ENCODE data around the gene GNB1.

The GNB1 gene

DNA sequence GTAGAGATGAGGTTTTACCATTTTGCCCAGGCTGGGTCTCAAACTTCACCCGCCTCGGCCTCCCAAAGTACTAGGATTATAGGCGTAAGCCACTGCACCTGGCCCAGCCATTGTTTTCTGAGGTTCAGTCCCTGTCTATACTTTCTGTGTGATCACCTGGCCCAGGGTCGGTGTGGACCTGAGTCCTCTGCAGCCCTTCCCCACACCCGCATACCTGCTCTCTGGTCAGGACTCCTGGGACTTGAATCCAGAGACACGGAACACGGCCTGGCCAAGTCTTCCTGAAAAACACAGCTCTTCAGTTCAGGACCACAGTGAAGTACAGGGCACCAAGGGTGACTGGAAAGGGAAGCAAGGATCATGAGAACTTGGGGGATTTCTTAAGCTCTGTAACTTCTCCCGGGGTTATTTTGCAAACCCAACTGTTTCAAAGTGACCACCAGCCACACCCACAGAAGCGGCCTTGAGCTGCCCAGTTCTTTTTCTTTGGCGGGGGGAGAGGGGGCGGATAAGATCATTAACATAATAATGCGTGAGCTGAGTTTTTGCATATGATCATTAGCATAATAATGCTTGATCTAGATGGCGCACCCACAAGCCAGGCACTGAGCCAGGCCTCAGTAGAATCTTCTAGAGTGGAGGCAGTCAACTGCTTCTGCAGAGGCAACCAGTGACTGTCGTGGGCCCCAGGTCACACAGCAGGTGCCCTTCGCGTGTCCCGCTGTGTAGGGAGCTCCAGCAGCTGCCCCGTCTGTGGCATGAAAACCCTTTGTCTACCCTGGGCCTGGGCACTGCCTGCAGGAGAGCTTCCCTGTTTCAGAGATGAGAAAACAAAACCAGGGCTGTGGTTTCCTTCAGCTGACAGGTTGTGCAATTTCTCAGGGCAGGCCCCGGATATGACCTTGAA lies 110.9 kb downstream of the GNB1 start:
- peak in 1 of 2 donors; percentile 45 for DNase-seq

DNA sequence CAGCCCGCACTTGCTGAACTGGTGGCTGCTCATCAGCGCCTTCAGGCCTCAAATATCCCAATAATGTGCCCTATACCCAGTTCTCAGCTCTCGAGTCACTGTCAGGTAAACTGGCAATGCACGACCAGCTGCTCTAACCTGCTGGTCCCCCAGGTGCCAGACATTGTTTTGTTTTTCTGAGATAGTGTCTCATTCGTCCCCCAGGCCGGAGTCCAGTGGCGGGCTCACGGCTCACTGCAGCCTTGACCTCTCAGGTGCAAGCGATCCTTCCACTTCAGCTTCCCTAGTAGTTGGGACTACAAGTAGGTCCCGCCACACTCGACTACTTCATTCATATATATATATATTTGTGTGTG lies 111.6 kb downstream of the GNB1 start:
- DNase-seq = no peak

DNA sequence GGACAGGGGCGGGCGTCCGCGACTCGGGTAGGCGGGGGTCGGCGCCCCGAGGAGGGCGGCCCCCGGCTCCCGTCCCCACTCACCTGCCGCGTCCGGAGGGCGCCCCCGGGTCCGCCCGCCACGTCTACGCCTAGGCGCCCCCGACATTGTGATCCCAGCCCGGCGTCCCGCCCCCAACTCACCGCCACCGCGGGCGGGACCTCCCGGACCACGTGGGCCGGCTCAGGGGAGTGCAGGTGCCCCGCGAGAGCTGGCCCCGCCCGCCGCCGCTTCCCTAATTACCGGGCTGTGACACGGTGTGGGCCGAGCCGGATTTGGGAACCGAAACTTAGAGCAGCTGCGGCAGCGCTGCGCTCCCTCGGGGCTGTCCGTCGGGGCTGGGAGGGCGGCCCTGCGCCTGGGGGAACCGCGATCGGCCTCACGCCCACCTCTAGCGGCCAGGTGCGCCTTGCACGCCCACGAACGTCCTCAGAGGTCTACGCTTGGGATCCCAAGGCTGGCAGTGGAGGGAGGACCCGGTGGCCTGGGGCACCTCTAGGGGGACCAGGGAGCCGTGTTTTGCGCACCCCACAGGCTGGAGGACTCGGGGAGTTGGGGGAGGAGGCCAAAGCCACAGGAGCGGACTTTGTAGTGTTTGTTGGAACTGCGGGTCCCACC lies 112.1 kb downstream of the GNB1 start:
- DNase-seq = peak in 1 of 2 donors; percentile 50

DNA sequence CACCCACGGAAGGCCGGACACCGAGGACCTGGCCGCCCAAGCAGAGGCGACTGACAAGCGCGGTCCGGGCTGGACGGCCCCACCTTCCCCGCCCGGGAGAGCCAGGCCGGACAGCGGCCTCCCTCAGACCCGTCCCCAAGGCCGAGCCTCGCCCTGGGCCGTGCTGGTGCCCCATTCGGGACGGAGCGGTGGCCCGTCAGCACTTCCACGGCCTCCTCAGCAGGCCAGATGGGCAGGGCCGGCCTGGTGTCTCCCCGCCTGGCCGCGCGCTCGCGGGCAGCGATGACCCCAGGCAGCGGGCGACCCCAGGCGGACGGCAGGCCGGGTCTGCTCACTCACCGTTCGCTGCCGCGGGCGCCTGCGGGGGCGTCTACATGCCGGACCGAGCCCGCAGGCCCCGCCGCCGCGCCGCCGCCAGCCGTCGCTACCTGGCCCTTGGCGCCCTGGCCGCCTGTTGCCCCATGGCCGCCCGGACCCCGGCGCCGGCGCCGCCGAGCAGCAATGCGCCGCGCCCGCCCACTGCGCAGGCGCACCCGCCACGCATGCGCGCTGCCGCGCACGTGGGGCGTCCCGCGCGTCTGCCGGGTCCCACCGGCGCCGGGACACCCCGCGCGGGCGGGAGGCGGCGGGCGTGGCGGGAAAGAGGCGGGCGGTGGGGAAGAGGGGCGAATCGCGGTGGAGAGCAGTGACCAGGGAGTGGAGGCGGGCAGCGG lies 112.8 kb downstream of the GNB1 start, which contains the start of gene NADK:
Gene NADK, minus strand, starts transcription at position 521 of the 713 bp plus-strand sequence. CDS start 13,064 bp downstream, outside the sequence.
- DNase-seq = peak in 1 of 2 donors; percentile 63

DNA sequence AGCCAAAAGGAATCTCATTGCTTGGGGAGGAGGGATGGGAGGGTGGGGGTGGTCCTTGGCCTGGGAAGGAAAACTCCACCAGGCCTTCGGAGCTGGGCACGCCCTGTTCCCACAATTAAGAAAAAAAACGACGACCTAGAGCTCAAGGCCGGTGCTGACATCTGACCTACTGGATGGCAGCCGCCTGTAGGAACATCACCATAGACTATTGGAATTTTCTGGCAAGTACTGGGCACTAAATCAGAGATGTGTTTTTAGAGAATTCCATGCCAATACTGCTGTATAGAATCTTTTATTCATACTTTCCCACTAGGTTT lies 113.3 kb downstream of the GNB1 start:
- no peak for DNase-seq

DNA sequence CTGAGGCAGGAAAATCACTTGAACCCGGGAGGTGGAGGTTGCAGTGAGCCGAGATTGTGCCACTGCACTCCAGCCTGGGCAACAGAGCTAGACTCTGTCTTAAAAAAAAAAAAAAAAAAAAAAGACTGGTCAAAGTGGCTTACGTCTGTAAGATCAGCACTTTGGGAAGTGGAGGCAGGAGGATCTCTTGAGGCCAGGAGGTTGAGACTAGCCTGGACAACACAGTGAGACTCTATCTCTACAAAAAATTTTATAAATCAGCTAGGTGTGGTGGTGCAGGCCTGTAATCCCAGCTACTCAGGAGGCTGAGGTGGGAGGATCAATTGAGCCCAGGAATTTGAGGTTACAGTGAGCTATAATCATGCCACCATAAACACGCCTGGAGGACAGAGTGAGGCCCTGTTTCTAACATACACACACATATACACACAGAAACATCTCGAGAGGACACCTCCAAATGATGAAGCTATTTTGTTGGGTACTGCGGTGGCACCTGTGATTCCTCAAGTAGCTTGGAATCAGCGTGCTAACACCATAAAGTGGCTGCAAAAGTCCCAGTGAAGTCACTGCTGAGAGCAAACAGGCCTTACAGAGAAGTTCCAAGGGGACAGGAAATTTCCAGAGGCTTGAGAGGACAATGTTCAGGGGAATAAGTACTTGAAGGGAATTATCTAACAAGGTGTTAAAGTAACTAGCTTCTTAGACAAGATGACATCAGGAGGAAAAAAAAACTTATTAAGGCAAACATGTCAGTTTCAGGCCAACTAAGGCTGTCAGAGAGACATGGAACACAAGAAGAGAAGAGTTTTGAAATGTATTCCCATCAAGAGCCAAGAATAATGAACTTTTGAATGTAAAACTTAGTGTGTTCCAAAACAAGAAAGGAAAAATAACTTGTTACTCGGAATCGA lies 114.0 kb downstream of the GNB1 start:
- no peak for DNase-seq

DNA sequence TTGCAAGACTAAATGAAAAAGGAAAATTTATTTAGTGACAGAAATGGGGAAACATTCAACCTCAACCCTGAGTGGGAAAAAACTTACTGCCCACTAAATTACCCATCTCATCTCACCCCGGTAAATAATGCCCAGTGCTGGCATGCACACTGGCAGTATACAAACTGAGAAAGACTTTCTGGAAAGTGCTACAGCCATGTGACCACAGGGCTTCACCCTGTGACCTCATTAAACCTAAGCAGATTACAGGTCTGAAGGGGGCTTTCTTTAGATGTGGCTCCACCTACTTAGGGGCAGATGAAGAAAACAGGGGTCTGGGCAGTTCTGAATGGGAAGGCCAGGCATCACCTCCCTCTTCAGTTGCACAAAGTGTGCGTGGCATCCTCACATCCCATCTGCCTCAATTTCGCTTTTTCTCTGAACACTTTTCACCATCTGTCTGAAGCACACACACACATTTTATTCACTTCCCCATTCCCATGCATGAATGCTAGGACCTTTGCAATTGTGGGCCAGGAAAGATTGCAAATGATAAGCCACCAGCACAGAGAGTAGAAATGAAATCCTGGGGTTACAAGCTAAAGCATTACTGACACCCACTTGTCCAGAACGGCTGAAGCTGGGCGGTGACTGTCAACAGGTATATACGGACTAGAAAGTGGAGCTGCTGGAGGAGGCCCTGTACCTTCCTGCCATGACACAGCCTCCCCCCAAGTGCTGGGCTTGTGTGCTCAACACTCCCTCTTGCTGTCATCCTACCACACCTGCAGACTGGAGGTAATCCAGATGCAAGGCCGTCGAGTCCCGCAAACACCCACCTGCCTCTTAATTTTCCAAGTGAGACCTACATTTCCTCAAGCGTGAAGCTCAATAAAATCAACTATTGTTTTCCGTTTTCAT lies 115.3 kb downstream of the GNB1 start:
- no peak for DNase-seq

DNA sequence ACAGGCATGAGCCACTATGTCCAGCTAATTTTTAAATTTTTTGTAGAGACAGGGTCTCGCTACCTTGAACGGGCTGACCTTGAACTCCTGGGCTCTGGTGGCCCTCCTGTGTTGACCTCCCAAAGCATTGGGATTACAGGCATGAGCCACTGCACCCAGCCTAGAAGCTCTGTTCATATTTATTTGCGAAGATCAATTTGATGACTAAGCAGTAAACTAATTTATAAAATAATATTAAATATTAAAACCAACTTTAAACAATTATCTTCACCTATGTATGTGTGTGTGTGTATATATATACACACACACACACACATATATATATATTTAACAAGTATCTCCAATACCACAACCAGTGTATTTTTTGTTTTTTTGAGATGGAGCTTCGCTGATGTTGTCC lies 117.0 kb downstream of the GNB1 start:
- DNase-seq = no peak

DNA sequence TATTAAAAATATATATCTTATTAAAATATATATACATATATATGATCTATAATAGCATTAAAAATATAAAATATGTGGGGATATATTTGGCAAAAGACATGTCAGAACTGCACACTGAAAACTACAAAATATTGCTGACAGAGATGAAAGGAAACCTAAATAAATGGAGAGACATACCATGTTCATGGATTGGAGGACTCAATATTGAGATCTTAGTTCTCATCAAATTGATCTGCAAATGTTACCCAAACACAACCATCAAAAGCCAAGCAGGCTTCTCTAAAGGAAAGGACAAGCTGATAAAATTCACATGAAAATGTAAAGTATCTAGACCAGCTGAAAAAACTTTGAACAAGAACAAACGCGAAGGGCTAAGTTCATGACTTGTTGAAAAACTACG lies 119.8 kb downstream of the GNB1 start:
- DNase-seq = no peak

DNA sequence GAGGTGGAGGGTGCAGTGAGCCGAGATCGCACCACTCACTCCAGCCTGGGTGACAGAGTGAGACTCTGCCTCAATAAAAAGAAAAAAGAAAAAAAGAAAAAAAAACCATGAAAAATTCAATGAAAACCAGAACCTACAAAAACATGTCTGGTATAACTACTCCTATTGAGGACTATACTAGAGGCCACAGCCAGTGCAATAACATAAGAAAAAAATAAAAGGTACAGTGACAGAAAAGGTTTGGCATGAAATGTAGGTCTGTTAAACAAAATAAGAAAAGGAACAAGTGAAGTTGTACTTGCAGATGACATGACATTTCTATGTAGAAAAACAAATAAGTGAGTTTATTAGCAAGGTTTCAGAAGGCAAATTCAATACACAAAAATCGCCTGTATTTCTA lies 120.8 kb downstream of the GNB1 start:
- no peak for DNase-seq

DNA sequence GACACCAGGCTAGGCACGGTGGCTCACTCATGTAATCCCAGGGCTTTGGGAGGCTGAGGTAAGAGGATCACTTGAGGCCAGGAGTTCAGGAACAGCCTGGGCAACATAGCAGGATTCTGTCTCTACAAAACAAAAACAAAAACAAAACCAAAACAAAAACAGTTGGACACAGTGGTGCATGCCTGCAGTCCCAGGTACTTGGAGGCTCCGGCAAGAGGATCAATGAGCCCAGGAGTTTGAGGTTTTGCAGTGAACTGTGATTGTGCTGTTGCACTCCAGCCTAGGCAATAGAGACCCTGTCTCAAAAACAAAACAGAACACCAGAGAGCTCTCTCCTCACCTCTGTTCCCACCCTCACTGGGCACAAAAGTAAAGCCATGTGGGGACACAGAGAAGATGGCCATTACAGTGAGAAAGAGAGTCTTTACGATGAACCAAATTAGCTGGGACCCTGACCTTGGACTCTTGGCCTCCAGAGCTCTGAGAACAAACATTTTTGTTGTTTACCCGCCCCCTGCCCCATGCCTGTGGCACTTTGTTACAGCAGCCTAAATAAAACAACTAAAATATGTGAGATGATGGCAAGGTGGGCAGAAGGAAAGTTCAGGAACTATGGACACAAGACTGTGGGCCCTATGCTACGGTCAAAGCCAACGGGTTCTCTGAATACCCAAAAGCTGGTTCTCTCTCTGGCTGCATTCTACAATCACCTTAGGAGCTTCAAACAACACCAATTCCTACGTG lies 122.5 kb downstream of the GNB1 start:
- DNase-seq = no peak

DNA sequence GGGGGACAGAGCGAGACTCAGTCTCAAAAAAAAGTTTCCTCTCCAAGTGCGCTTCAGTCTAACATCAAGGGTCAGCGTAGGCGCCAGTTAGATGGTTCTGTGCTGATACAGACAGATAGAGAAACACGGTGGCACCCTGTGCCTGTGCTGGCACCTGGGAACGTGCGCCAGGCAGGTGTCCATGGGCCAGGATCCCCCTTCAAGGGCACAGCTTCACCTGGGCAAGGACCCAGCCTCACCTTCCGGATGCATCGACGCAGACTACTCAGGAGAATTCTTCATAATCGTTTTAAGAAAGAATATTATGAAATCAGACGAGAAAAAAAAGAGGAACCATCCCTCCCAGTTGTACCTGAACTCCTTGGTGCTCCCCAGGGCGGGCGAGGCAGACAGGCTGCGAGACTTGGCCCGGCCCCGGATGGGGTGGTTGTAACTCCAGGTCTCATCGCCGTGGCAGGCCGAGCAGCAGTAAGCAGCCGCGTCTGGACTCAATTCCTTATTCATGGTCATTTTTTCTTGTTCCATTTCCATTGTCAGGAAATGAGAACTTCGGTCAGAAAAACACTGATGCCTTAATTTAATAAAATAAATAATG lies 125.9 kb downstream of the GNB1 start:
- no peak for DNase-seq

DNA sequence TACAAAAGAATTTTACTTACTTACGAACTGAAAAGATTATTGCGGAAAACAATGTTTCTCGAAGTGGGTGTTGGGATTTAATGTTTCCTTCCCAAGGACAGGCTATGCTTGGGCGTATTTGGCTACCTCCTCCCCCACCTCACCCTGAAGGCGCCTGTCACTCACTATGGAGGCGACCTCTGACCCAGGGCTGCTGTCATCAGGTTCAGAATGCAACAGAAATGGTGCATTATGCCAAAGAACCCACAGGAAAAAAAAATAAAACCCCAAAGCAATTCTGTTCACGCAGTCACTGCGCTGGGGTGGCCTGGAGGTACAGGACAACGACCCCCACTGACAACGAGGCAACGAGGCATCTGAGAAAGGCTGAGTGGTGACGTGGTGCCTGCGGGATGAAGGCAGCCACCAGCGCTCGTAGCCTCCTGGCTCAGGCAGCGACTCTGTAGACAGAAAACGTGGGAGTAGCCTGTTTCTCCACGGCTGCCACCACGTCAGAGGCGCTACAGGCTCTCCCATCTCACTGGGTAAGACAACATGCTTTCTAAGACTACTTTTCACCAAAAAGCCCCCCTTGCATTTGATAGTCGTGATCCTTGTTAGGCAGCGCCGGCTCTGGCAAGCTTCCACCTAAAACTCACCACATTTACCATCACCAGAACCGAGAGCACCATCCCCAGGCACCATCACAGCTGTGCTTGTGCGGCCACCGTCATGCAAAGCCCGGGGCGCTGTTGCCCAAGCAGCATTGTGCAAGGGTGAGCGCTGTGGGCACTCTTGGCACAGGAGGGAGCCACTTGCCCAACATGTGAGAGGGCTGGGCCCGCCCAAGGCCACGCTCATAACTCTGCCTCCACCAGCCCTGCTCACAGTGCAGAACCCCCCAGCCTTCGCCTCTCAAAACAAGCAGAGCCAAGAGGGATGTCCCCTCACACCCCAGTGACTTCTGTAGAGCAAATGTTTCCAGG lies 126.9 kb downstream of the GNB1 start:
- peak; percentile 46 to 58 for DNase-seq

DNA sequence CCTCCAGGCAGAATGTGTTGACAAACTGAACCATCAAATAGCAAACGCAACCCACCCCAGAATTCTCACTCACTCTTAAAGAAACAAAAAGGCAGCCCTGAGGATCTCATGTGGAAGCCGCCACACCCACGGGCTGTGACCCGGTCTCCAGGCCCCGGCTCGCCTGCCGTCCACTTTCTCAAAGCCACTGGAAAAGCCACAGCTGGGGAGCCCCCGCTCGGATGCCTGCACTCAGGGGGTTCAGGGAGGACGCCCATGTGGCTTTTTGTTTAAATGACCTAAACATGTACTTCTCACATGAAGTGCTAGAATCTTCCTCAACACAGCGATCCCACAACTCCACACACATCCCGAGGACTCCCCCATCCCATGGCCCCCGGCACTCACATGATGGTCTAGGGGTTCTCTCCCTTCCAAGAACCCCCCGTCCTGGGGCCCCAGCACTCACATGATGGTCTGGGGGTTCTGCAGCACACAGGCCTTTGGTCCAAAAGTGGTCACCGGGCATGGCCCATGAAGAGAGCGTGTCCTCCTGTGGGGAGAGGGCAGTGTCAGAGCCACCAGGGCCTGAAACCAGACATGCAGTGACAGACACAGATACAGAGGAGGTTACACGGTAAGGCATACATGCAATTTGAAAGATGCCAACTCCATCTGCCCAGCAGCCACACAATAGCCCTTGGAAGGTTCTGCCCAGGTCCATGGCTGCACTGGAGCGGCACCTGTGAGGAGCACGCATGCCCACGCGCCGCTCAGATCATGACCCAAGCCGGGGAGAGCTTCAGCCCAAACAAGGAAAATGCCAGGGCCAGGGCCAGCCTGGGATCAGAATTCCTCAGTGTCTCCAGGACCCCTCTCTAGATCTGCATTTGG lies 129.1 kb downstream of the GNB1 start:
- no peak for DNase-seq

DNA sequence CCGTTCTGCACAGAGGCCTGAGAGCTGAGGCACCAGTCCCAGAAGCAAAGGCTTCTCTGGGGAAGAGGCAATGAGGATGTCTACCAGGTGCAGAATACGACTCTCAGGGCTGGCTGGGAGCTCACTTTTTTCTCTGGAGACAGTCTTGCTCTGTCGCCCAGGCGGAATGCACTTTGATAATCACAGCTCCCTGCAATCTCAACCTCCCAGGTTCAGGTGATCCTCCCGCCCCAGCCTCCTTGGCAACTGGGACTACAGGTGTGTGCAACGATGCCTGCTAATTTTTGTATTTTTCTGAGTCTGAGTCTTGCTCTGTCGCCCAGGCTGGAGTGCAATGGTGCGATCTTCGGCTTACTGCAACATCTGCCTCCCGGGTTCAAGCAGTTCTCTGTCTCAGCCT lies 130.2 kb downstream of the GNB1 start:
- DNase-seq = no peak

DNA sequence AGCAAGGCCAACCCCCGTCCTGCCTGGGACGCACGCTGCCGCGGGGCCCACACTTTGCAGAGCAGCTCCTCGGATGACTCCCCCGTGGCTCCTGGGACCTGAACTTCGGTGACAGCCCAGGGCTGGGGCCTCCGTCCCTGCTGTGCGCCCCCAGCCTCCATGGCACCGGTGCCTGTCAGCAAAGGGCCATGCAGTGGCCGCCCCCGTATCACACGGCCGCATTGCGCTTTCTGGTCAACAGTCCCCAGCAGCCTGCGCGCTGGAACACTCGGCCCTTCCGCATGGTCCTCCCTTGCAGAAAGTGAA lies 130.6 kb downstream of the GNB1 start:
- DNase-seq = no peak

DNA sequence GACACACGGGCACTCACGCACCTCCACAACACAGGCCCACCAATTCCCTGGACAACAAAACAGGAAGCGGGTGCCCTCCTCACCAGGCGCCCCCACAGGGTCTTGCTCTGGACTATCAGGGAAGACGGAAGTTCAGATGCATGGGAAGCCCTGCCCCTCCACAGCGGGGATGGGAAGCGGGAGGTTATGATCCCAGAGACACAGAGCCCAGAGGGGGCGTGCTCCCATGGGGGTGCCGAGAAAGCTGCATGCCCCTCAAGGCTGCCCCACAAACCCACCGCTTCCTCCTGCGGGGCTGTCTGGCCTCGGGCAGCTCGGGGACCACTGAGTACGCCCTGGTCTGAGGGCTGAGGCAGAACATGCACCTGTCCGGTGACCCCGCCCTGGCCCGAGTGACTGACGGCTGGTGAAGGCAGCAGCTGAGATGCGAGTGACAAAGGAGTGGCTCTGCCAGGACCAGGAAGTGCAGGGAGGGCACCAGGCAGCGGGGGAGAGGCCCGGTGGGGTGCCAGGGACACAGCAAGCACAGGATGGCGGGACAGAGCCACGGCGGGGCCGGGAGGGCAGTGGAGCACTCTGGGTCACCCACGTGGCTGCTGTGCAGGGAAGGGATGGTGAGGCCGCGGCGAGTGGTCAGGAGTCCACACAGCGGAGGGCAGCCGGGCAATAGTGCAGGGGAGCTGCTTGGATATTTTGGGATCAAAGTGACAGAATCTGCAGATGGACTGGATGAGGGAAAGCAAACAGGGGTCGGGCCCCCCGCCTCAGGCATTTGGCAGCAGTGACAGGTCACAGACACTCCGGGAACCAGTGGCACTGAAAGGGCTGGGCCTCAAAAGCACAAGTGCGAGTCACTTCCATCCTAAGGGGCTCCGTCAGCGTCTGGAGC lies 131.2 kb downstream of the GNB1 start:
- DNase-seq = no peak

Measured in hippocampal formation (tissue), 2 donors.